Fibroblast of the conjunctiva (primary cell): Measurements from ENCODE around the gene MR1.

ENCODE experiments used
- DNase-seq: peaks from one replicate; pipeline ENCODE4 v3.0.0-alpha.2; 2010; ENCODE audit warnings: low read depth

The MR1 gene

GRCh38 chr1:181091309-181092040, 57.7 kb downstream of the MR1 start:
- no peak for DNase-seq

- no peak for DNase-seq
Measured at GRCh38 chr1:181092056-181092455, 58.3 kb downstream of the MR1 start.

- no peak for DNase-seq
Measured at GRCh38 chr1:181092883-181093458, 59.2 kb downstream of the MR1 start.

DNA sequence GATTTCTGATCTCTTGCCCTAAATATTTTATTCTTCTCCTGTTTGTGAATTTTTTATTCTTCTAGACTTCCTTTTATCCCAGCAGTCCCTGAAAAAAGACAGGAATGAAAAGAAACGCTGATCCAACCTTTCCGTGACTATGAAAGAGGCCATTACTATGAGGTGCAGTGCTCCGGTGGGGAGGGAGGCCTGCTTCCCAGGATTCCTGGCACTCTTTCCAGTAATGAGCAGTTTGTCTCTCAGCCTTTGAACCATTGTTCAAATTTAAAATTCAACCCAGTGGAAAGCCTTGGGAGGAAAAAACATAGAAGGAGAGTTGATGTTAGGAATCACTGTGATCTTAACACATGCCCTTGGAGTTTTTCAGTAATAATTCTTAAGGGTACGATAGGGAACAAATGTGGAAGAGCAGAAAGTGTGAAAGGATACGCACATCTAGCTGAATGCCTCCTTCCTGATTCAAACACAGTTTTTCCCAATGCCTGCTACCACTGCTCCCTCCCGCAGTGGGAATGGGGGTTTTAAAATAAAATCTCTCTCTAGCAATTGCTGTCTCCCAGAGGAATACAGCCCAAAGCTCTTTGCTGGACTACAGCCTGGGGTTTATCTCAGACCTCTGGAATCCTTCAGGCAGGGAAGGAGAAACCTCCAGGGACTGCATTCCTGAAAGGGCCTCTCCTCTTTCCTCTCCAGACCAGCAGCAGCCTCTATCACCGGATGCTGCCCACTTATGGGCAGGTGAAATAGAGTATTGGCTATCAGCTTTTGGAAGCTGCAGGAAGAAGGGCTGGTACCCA, 60.8 kb downstream of the MR1 start:
- peak; percentile 90 for DNase-seq

DNA sequence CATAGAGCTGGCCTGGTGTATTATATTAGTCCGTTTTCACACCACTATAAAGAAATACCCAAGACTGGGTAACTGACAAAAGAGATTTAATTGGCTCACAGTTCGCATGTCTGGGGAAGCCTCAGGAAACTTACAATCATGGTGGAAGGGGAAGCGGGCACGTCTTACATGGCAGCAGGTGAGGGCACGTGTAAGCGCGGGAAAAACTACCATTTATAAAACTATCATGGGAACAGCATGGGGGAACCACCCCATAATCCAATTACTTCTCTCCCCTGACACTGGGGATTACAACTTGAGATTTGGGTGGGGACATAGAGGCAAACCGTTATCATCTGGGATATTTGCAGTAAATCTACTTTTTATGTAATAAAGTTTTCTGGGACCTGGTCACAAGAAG, 61.5 kb downstream of the MR1 start:
- DNase-seq, result no peak

DNA sequence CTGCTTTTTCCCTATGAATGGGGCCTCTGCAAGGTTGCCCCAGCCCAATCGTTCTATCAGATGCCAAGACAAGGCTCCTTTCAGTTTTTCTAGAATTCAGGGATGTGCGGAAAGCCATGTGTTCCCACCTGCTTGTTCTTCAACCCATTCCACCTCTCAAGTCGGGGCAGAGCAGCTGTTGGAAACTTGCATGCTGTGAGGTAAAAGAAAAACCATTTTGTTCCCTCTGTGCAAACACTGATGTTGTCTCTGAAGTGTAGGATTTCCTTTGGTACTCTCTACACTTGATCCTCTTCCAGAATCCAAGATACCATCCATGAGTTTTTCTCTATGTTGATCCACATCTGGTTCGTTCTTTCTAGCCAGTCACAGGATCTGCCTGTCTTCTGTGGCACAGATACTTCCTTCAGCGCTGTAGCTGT, 62.0 kb downstream of the MR1 start:
- DNase-seq, result no peak

DNA sequence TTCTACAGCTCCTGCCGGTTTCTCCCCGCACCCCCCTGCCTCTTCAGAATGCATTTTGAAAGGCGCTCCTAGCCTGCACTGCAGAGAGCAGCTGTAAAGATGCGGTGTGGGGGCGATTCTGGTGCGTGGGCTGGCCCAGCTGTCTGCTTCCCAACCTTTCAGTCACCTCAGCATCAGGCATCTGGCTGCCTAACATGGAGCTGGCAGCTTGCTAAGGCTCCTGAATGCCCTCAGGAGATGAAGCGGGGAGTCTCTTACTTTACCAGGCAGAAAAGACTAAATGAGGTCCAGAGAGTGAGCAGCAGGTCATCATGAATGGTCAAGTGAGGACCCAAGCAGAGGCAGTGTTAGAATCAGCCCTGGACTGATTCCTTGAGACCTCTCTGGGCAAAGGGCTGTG, 63.5 kb downstream of the MR1 start:
- DNase-seq, result no peak

GRCh38 chr1:181099152-181100014, 65.6 kb downstream of the MR1 start:
- no peak for DNase-seq

DNA sequence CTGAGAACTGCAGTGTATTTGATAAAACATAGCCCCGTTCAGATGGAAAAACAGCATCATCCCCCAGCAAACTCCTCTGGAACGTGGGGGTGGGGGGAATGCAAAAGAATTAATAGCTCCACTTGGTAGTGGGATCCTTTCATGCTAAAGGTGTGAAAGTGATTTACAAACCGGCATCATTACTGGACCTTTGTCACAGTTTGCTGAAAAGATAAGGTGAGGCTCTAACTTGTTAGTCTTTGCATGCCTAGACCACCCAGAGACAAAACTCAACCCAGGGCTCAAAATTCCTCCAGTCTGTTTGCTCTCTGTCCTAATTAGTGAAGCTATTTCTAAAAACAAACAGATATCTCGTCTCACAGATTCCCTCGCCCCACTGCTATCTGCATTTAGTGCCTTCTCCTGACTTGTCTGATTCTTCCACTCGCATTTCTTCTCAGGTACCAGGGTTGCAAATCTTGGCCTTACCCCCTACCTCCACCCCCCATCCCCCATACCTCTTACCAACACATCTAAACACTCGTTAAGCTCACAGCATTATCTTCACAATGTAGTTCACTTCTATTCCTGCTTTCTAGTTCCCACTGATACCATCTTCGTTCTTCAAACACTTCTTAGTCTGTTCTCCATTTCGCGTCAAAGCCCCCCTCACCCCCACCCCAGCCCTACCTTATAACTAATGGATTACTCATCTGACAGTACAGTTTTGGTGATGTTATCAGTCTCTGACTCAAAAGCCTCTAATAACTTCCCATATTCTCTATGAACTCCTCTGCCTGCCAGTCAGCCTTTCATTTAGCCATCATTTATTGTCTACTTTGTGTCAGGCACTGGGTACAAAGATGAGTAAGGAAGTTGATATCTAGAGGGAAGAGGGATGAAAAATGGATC, 66.5 kb downstream of the MR1 start:
- no peak for DNase-seq

- no peak for DNase-seq
Measured at GRCh38 chr1:181100934-181101333, 67.2 kb downstream of the MR1 start.

DNA sequence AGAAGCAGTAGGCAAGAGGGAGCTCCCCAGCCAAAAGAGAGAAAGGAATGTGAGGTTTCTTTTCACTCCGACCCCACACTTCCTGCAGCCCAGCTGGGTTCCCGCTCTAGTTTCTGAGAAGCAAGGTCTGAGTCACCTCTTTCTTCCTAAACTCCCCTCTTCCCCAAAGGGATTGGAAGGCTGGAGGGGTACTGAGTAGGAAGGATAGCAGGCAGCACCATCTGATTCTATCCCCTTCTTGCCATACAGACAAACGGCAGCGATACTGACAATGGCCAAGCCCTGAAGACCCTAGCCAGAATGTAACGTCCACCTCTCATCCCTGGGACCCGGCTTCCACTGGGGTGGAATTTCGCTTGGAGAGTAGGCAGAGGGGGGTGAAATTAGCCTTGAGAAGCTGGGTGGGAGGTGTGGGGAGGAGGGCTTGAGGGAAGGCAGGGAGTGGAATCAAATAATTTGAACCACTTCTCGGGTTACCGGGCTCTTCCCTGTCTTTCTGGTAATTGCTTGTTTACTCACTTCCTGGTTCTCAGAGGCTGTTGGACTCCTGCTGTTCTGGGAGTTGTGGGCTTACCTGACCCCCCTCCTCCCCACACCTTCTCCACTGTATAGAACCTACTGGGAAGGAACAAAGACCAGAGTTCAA, 67.9 kb downstream of the MR1 start:
- DNase-seq, result no peak

DNA sequence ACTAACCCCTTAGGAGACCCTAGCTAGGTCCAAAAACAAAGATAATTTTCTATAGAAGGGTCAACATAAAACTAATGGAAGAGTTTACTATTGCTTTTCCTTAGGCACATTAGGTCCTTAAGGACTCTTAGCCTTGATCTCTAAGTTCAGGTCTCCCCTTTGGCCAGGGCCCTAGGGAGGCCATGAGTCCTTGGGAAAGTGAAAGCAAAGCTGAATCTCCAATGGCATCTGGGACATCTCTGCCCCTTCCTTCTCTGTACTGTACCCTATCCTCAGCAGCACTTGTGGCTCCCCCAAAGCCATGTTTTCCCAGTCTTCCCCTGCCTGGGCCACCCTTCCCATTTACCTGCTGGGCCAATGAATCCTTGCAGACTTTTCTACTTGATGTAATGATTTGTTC, 69.1 kb downstream of the MR1 start:
- no peak for DNase-seq

GRCh38 chr1:181103399-181103798, 69.6 kb downstream of the MR1 start:
- no peak for DNase-seq

DNA sequence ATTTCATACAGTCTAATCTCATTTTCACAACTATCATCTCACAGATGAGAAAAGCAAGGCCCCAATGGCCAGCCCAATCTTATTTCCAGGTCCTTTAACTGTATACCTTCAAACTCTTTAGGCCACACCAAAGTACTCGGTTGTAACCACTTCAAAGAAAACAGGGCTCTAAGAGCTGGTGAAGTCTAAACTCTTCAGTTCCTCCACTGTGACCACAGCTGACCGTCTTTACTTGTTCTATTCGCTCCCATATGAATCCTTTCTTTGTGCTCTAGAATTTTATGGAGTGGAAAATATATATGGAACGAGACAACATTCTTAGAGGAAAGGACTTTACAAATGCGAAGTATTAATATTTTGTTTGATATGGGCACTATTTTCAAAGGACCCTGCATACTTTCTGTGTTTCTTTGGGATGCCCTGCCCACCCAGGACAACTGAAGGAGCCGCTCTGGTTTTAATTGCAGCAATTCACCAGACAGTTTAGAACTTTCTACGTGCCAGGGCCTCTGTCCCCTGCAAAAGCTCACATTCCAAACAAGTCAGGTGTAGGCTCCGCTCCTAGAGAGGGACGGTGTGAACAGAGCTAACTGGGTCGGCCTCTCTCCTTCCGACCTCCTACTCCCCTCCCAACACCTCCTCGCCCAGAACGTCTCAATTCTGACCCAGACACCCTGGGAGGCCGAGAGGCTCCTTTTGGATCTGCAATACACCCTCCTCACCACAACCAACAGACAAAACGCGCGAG, 70.4 kb downstream of the MR1 start:
- DNase-seq, result no peak

DNA sequence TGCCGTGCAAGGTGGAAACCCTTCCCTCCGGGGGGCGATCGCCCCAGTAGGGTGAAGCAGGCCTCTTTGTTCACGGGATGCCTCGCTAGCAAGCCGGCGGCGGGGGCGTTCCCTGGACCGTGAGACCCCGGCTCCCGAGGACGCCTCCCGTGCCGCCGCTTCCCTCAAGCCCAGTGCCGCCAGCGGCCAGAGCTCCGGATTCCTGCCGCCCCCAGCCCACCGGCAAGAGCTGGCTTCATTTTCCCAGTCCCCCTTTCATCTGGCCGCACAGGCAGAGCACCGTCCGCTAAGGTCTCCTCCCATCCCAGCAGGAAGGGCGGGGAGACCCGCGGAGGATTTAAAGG, 71.0 kb downstream of the MR1 start:
- no peak for DNase-seq

- peak; percentile 72 for DNase-seq
Measured at GRCh38 chr1:181105134-181106021, 71.6 kb downstream of the MR1 start.

DNA sequence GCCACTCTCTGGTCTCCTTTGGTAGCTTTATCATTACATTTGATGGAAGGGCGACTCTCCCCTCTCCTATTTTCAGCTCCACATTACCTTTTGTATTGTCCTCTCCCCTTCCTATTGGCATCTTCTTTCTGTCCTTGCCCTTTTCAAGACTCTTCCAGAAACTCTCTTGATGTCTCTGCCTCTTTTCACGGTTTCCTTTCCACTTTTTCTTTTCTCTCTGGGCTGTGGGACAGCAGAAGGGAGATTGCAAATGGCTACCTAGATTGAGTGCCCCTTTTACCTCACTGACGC, 72.2 kb downstream of the MR1 start:
- DNase-seq, result no peak

DNA sequence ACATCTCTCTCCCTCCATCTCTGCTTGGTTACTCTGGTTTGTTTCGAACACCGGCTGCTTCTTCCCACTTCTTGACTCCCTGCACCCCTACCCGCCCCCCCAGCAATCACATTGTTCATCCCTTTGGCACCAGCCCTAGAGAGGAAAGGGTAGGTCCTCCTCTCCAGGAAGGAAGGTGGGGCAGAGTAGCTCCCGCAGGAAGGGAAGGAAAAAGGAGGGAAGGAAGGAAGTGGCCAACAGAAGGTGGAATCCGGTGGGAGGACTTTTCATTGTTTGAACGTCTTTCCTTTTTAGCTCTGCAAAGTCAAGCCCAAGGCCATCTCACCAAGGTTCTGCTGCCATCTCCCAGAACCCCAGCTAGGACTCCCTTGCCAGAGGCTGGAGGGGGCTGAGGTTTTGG, 72.7 kb downstream of the MR1 start:
- no peak for DNase-seq

- DNase-seq, result no peak
Measured at GRCh38 chr1:181107711-181108110, 73.9 kb downstream of the MR1 start.
